HG03457 (cell line): ENCODE measurements around the gene MLPH.
"Not testable (repeated sequence)": the region's sequence is repeated elsewhere in the genome, so short reads cannot be mapped to it uniquely, and the experiment has no call there.

Source experiments
- ATAC-seq: cut with Tn5 transposase; IDR thresholded peaks from one replicate; pipeline ENCODE4 v1.9.1; 2021; ENCODE audit warnings: moderate number of reproducible peaks; ENCODE audit not compliant: unreplicated experiment

The MLPH gene

GRCh38 chr2:237457388-237457941, 29.6 kb upstream of the MLPH start:
- no peak for ATAC-seq

GRCh38 chr2:237458519-237458918, 28.5 kb upstream of the MLPH start:
- no peak for ATAC-seq

DNA sequence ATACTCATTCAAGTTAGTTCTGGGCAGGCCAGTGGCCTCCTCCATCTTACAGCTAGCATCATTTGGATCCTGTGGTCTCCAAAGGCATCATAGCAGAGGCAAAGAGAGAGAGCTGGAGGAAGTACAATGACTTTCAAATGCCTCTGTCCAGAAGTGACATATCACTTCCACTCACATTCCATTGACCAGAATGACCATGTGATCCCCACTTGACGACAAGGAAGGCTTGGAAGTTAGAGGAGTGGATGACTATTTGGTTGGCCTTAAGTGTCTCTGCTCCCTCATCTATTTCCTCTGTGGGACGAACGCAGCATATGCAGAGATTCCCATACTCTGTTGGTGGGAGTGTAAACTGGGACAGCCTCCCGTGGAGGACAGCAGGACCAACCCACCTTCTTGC, 27.8 kb upstream of the MLPH start:
- ATAC-seq: no peak

- no peak for ATAC-seq
Observed at GRCh38 chr2:237459741-237460174, 27.3 kb upstream of the MLPH start.

- no peak for ATAC-seq
Observed at GRCh38 chr2:237464757-237465391, 22.2 kb upstream of the MLPH start.

- no peak for ATAC-seq
Observed at GRCh38 chr2:237465515-237466148, 21.4 kb upstream of the MLPH start.

DNA sequence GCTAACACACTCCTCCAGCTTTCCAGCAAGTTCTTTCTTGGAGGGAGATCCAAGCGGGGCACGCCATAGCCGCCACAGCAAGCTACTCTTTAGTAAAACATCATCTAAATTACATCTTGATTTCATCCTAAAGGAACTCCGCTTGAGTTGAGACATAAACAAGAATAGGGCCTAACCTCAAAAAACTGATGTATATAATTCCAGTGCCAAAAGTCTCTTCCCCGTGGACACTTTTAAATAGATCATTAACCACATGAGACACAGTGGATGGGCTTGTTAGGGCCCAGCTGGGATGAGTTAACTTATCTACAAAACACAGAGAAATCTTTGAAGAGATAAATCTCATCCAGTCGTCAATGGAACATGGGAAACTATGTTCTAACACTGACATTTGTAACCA, 20.8 kb upstream of the MLPH start:
- ATAC-seq: no peak

- no peak for ATAC-seq
Observed at GRCh38 chr2:237467447-237468179, 19.4 kb upstream of the MLPH start.

- not testable (repeated sequence) for ATAC-seq
Observed at GRCh38 chr2:237469410-237469809, 17.6 kb upstream of the MLPH start.

GRCh38 chr2:237469849-237470248, 17.2 kb upstream of the MLPH start:
- ATAC-seq: no peak

- no peak for ATAC-seq
Observed at GRCh38 chr2:237470914-237471313, 16.1 kb upstream of the MLPH start.

GRCh38 chr2:237471438-237472186, 15.4 kb upstream of the MLPH start:
- no peak for ATAC-seq

GRCh38 chr2:237472187-237472712, 14.8 kb upstream of the MLPH start:
- ATAC-seq: no peak

DNA sequence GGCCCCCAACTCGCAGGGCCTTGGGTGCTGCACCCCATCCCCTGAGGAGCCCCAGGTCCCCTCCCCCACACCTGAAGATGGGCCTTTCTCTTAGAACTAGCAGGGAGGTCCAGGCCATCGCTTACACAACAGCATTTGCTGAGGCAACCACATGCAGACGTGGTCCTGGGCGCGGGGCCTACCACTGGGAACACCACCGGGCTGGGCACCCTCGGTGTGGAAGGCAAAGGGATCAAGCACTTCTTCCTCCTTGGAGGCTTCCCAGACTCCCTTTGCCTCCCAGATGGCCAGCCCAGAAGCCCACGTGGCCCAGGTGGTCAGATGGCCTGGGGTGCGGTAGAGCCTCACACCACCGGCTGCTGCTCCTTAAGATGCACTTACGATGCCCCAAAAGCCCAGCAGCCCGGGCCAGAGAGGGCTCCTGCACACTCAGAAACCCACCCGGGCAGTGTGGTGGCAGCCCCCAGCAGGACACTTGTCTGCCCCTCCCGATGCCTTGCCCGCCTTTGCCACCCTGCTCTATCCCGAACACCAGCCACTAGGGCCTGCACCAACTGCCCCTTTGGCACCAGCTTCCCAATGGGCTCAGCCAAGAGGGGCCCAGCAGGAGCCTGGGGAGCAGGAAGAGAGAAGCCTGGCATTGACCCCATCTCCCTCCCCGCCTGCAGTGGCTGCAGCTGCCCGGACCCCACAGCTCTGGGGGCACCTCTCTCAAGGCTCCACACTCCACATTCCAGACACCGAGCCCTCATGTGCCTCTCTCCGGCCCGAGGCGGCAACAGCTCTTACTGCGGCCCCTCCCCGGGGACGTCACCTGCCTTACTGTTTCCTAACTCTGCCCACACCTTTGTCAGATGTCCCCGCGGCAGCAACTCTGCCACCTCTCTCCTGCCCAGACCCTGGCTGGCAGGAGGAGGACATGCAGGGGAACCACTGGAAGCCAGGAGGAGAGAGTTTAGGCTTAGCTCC, 13.9 kb upstream of the MLPH start:
- ATAC-seq: no peak

DNA sequence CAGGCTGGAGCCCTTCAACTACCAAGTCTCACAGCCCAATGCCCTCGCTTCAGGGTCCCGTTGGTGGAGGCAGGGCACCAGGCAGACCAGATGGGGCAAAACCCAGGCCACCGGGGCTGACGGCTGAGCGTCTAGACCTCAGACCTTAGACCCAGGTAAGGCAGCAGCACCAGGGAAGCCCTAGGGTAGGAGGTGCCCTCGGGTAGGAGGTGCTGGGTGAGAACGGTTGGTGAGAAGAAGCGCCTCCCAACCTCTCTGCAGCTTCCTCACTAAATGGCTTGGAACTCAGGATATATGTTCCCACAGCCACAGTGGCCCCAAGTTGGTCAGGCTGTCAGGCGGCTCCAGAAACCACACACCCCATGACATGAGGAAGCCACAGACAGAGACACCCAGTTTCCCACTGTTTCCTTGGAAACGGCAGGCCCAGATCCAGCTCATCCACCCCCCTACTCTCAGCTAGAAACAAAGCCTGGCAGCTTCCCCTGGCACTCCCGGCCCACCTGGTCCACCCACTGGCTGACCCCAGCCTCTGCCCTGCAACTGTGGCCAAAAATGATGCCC, 13.1 kb upstream of the MLPH start:
- no peak for ATAC-seq

DNA sequence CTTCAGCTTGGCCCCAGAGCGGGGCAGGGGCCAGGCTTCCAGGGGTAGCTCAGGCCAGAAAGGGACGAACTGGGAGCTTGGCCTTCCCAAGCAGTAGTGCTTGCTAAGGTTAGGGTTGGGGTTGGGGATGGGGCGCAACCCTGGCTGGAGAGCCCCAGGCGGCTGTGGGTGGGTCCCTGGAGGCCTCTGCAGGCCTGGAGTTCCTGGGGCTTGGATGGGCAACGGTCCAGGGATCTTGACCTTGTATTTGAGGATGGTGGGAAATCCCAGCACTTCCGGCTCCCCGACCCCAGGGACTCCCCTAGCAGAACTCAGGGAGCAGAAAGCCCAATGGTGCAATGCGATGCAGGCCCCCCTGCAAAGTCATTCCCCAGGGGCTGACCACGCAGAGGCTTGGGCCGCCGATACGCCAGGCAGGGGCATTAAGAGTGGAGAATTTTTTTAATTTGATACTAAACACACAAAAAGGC, 12.6 kb upstream of the MLPH start:
- no peak for ATAC-seq

GRCh38 chr2:237474931-237475703, 11.9 kb upstream of the MLPH start:
- ATAC-seq: peak; percentile 75

DNA sequence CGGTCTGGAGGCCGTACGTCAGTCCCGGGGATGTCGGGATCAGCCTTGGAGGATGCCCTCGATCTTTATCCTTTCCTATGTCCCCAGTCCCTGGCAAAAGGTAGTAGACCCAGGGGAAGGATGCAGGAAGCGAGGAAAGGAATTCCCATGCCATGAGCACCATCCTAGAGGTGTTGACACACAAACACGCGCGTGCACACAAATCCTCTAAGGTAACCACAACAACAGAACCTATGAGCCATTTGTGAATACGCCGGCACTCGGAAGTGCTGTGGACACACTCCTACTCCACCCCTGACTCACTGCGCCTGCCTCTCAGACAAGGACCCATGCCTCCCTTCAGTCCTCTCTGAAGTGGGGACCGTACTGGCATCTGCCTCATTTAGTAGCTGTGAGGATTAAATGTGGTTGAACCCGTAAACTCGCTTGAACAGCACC, 11.3 kb upstream of the MLPH start:
- ATAC-seq: no peak
